HepG2 (cell line): ENCODE measurements around the gene RPP21. TPM values are rescaled to one million over a fixed set of nuclear protein-coding genes. Genes with fewer than 3 reads are reported as not detected.

Experiments
- AHR ChIP-seq: IDR thresholded peaks from 2 replicates; pipeline ENCODE4 v1.6.1; 2018; ENCODE audit warnings: missing genetic modification reagents, missing compliant biosample characterization
- ARNTL ChIP-seq: sonication (generic); formaldehyde crosslinking; IDR thresholded peaks from 2 replicates; pipeline ENCODE4 v1.4.0; 2020; ENCODE audit warnings: mild to moderate bottlenecking, missing genetic modification reagents
- ASH2L ChIP-seq: fragments of 300-600, 200-600 bp; sonication (generic); IDR thresholded peaks from 2 replicates; pipeline ENCODE4 v1.7.0; 2017; ENCODE audit warnings: low read depth, mild to moderate bottlenecking, moderate library complexity, mixed read lengths, low read length; ENCODE audit not compliant: insufficient read length
- CBX5 ChIP-seq: sonication (generic); formaldehyde crosslinking; IDR thresholded peaks from 2 replicates; pipeline ENCODE4 v1.4.0; 2020; ENCODE audit warnings: missing genetic modification reagents, borderline replicate concordance
- ETV6 ChIP-seq: sonication (generic); formaldehyde crosslinking; conservative IDR thresholded peaks from 2 replicates; pipeline ENCODE4 v1.4.0; 2020; ENCODE audit warnings: missing genetic modification reagents
- JARID2 ChIP-seq: sonication (generic); formaldehyde crosslinking; IDR thresholded peaks from 2 replicates; pipeline ENCODE4 v1.8.1; 2023; ENCODE audit warnings: missing genetic modification reagents, inconsistent platforms; ENCODE audit not compliant: insufficient replicate concordance
- PBX3 ChIP-seq: sonication (generic); formaldehyde crosslinking; IDR thresholded peaks from 2 replicates; pipeline ENCODE4 v1.8.1; 2023; ENCODE audit warnings: missing genetic modification reagents, inconsistent platforms, borderline replicate concordance
- SRSF9 ChIP-seq: fragments of 200-400 bp; formaldehyde crosslinking; IDR thresholded peaks from 2 replicates; pipeline ENCODE4 v1.6.1; 2018; ENCODE audit warnings: borderline replicate concordance, mild to moderate bottlenecking, low read depth, low read length; ENCODE audit not compliant: insufficient read depth, poor library complexity, severe bottlenecking
- SSRP1 ChIP-seq: IDR thresholded peaks from 2 replicates; pipeline ENCODE4 v1.6.1; 2016; ENCODE audit warnings: control low read depth
- TRAFD1 ChIP-seq: sonication (generic); formaldehyde crosslinking; IDR thresholded peaks from 2 replicates; pipeline ENCODE4 v1.5.1; 2020; ENCODE audit warnings: missing genetic modification reagents, mild to moderate bottlenecking, borderline replicate concordance
- TRIM22 ChIP-seq: fragments of 450-650 bp; IDR thresholded peaks from 2 replicates; pipeline ENCODE4 v1.6.1; 2017
- ZFYVE20 ChIP-seq: sonication (generic); formaldehyde crosslinking; IDR thresholded peaks from 2 replicates; pipeline ENCODE4 v1.8.0; 2023; ENCODE audit warnings: low read depth, mild to moderate bottlenecking, moderate library complexity, missing genetic modification reagents, borderline replicate concordance
- ZKSCAN5 ChIP-seq: sonication (generic); formaldehyde crosslinking; IDR thresholded peaks from 2 replicates; pipeline ENCODE4 v1.5.1; 2020; ENCODE audit warnings: mild to moderate bottlenecking, missing genetic modification reagents
- ZNF205 ChIP-seq: IDR thresholded peaks from 2 replicates; pipeline ENCODE4 v1.6.1; 2018; ENCODE audit warnings: missing biosample characterization, missing genetic modification reagents
- ZNF230 ChIP-seq: sonication (generic); formaldehyde crosslinking; IDR thresholded peaks from 2 replicates; pipeline ENCODE4 v1.4.0; 2020; ENCODE audit warnings: mild to moderate bottlenecking, missing genetic modification reagents
- ZNF34 ChIP-seq: sonication (generic); formaldehyde crosslinking; IDR thresholded peaks from 2 replicates; pipeline ENCODE4 v1.4.0; 2020; ENCODE audit warnings: mild to moderate bottlenecking, missing genetic modification reagents, borderline replicate concordance
- ZNF367 ChIP-seq: sonication (generic); formaldehyde crosslinking; IDR thresholded peaks from 2 replicates; pipeline ENCODE4 v1.4.0; 2020; ENCODE audit warnings: missing genetic modification reagents, borderline replicate concordance
- ZNF431 ChIP-seq: sonication (generic); formaldehyde crosslinking; IDR thresholded peaks from 2 replicates; pipeline ENCODE4 v1.9.0; 2022; ENCODE audit warnings: missing genetic modification reagents, low read depth, mild to moderate bottlenecking, borderline replicate concordance
- ZNF460 ChIP-seq: sonication (generic); formaldehyde crosslinking; IDR thresholded peaks from 2 replicates; pipeline ENCODE4 v1.5.1; 2020; ENCODE audit warnings: missing genetic modification reagents, mild to moderate bottlenecking, borderline replicate concordance
- ZNF614 ChIP-seq: IDR thresholded peaks from 2 replicates; pipeline ENCODE4 v1.6.1; 2018; ENCODE audit warnings: missing biosample characterization, missing genetic modification reagents, inconsistent platforms, borderline replicate concordance
- ZNF7 ChIP-seq: IDR thresholded peaks from 2 replicates; pipeline ENCODE4 v1.6.1; 2016; ENCODE audit warnings: missing biosample characterization, missing genetic modification reagents
- polyA plus RNA-seq, 8 experiments: library from polyadenylated mRNA; depleted of rRNA in 3 of 8; stranded (reverse) in 7 of 8; unstranded in 1 of 8; fragments of >200 nt; fragmentation: Illumina TruSeq in 4 of 8; extraction: Trizol in 4 of 8; gene quantifications; 2 replicates each; pipeline versions ENCODE4 v1.2.1 to v1.2.3, GENCODE V29; 2011 to 2016; ENCODE audit warnings: low read depth in 4 of 8, missing spikeins in 1 of 8, mixed read lengths in 1 of 8; ENCODE audit not compliant: insufficient read depth in 1 of 8
- total RNA-seq, 5 experiments: library from RNA; depleted of rRNA; stranded (reverse); fragments of >200 nt; fragmentation: Illumina TruSeq; extraction: Trizol; gene quantifications; 2 replicates each; pipeline ENCODE4 v1.2.3, GENCODE V29; 2016; ENCODE audit warnings: low read depth in 1 of 5
- TF ChIP-seq, protein P1 (sequence below): IDR thresholded peaks from 2 replicates; pipeline ENCODE4 v1.6.1; 2016; ENCODE audit warnings: missing compliant biosample characterization, missing genetic modification reagents, borderline replicate concordance
- TF ChIP-seq, protein P2 (sequence below): IDR thresholded peaks from 2 replicates; pipeline ENCODE4 v1.6.1; 2016; ENCODE audit warnings: low read depth, borderline replicate concordance

RPP21 gene
- total and polyA plus RNA-seq, 2 of the 13 experiments (the other 11 are each of a cell fraction or from before 2014, with no cell fraction given): 53.1 to 72.3 TPM

- no peak; the same call in 1 of the 2 replicates for TF ChIP-seq ETV6 (CRISPR knock-in tag)
- TF ChIP-seq ZNF367: peak; percentile 87
- TF ChIP-seq ZNF7: no peak
- TF ChIP-seq PBX3 (CRISPR knock-in tag): no peak
- peak; percentile 97 for TF ChIP-seq ZNF614 (CRISPR knock-in tag)
- TF ChIP-seq SRSF9: no peak
- TF ChIP-seq ZFYVE20: peak; percentile 91; the same call in 1 of the 2 replicates
- TF ChIP-seq TRIM22: no peak
- TF ChIP-seq, protein P1, sequence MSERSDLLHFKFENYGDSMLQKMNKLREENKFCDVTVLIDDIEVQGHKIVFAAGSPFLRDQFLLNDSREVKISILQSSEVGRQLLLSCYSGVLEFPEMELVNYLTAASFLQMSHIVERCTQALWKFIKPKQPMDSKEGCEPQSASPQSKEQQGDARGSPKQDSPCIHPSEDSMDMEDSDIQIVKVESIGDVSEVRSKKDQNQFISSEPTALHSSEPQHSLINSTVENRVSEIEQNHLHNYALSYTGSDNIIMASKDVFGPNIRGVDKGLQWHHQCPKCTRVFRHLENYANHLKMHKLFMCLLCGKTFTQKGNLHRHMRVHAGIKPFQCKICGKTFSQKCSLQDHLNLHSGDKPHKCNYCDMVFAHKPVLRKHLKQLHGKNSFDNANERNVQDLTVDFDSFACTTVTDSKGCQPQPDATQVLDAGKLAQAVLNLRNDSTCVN (CRISPR knock-in tag): peak; percentile 90
- peak; percentile 95; the same call in 1 of the 2 replicates for TF ChIP-seq AHR (CRISPR knock-in tag)
- TF ChIP-seq, protein P2, sequence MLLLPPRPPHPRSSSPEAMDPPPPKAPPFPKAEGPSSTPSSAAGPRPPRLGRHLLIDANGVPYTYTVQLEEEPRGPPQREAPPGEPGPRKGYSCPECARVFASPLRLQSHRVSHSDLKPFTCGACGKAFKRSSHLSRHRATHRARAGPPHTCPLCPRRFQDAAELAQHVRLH (CRISPR knock-in tag): peak; percentile 94
- peak; percentile 74; the same call in 1 of the 2 replicates for TF ChIP-seq ZNF205 (CRISPR knock-in tag)
- no peak for TF ChIP-seq ZNF34 (CRISPR knock-in tag)
- TF ChIP-seq TRAFD1: no peak
- peak; percentile 10; the same call in 1 of the 2 replicates for TF ChIP-seq ZNF460 (CRISPR knock-in tag)
- peak; percentile 10; the same call in 1 of the 2 replicates for TF ChIP-seq ZNF230 (CRISPR knock-in tag)
- no peak for TF ChIP-seq ARNTL (CRISPR knock-in tag)
- TF ChIP-seq ZKSCAN5 (CRISPR knock-in tag): peak; percentile 55; the same call in 1 of the 2 replicates
- TF ChIP-seq CBX5: peak; percentile 86; the same call in 1 of the 2 replicates
- TF ChIP-seq ZNF431 (CRISPR knock-in tag): peak; percentile 76
- TF ChIP-seq ASH2L: peak; percentile 85
- TF ChIP-seq JARID2 (CRISPR knock-in tag): peak; percentile 98
- no peak for TF ChIP-seq SSRP1
Observed at GRCh38 chr6:30344868-30345671, at the start of gene RPP21 (continued).
